Right lobe of liver (tissue), 4 donors: ENCODE measurements around the gene COA5.

Source experiments
- CTCF ChIP-seq, 4 donors: fragments of 200-600 bp in 3 of 4; fragments of 450-650 bp in 1 of 4; IDR thresholded peaks; one replicate each; pipeline versions ENCODE4 v1.5.1 to v1.8.0; 2016 to 2022; ENCODE audit warnings: antibody characterized with exemption in 4 of 4, mild to moderate bottlenecking in 2 of 4
- POLR2A ChIP-seq: fragments of 450-650 bp; IDR thresholded peaks from one replicate; pipeline ENCODE4 v1.6.1; 2017; ENCODE audit warnings: antibody characterized with exemption, mild to moderate bottlenecking
- donor health status: DM: no; HTN: no; CAD: no.
- donor health status: DM: no; HTN: no; CAD: no.
- donor health status: DM: no; HTN: yes; CAD: no.

GRCh38 chr2:98582523-98582922 is 25.8 kb downstream of the COA5 start:
- TF ChIP-seq CTCF (IDR thresholded peaks at IDR 0.05) (no peak), POLR2A (no peak)
